ENCODE results near the gene ADCY1. TPM values are rescaled to one million over a fixed set of nuclear protein-coding genes. Genes with fewer than 3 reads are reported as not detected.
"Not testable (repeated sequence)": the region's sequence is repeated elsewhere in the genome, so short reads cannot be mapped to it uniquely, and the experiment has no call there.

Gene ADCY1
- total RNA-seq, 1 experiment from 2014 or later = not detected

DNA sequence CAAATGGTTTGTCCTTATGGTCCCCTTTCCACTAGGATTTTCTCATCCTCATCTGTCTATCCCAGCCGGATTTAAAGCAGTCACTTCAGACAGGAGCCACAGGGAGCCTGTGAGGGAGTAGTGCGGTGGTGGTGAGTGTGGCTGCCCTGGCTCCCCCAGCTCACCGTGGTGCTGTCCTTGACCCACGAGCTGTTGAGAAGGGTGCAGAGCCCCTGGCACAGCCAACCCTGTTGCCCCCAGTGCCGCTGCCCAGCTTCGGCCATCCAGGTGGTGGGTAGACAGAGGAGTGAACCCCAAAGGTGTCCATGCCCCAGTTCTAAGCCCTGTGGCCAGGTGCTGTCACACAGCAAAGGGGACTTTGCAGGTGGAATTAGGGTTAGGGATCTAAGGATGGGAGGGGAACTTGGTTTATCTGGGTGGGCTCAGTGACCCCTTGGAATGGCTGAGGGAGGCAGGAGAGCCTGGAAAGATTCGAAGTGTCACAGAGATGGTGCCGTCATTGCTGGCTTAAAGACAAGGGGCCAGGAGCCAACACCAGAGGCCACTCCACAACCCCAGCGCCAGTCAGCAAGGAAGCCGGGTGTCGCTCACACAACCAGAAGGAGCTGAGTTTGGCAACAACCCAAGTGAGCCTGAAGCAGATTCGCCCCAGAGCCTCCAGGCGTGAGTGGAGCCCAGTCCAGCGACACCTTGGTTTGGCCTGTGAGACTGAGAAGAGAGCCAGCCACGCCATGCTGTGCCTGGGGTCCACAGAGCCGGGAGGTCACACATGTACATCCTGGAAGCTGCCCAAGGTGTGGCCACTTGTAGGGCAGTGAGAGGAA lies 142.4 kb downstream of the ADCY1 start:
- H3K27ac ChIP-seq (ENCODE audit: low read length) = no peak overlapping the region
- no peaks in the 10 kb centered on the region for H3K27me3 ChIP-seq (ENCODE audit: low read length)
- no peak overlapping the region for H3K9ac ChIP-seq (ENCODE audit: low read length)
- H2AFZ ChIP-seq (ENCODE audit: low read length) = no peak overlapping the region
- no peaks in the 10 kb centered on the region for H3K79me2 ChIP-seq (ENCODE audit: low read length)
- H3K4me2 ChIP-seq (ENCODE audit: low read depth, low read length, poor library complexity, severe bottlenecking) = no peak overlapping the region
- no peaks in the 10 kb centered on the region for H3K36me3 ChIP-seq (ENCODE audit: insufficient read depth, low read length)
- no peak overlapping the region for H3K4me3 ChIP-seq (ENCODE audit: low read length)
- no peaks in the 10 kb centered on the region for H3K9me2 ChIP-seq (replicated peaks; ENCODE audit: insufficient read depth, low read length)
- no peaks in the 10 kb centered on the region for H3K4me1 ChIP-seq (ENCODE audit: low read length)
- H3K9me3 ChIP-seq (ENCODE audit: low read length) = no peaks in the 10 kb centered on the region
- H4K20me1 ChIP-seq (ENCODE audit: insufficient read depth, low read depth, low read length) = no peaks in the 10 kb centered on the region
- DNase-seq = no peak

GRCh38 chr7:45717537-45718235 lies 143.5 kb downstream of the ADCY1 start:
- H3K9ac ChIP-seq (ENCODE audit: low read length) = no peak overlapping the region
- no peaks in the 10 kb centered on the region for H3K27me3 ChIP-seq (ENCODE audit: low read length)
- H2AFZ ChIP-seq (ENCODE audit: low read length) = no peak overlapping the region
- H3K9me2 ChIP-seq (replicated peaks; ENCODE audit: insufficient read depth, low read length) = no peaks in the 10 kb centered on the region
- no peak overlapping the region for H3K4me3 ChIP-seq (ENCODE audit: low read length)
- H3K9me3 ChIP-seq (ENCODE audit: low read length) = no peaks in the 10 kb centered on the region
- H4K20me1 ChIP-seq (ENCODE audit: insufficient read depth, low read depth, low read length) = no peaks in the 10 kb centered on the region
- H3K79me2 ChIP-seq (ENCODE audit: low read length) = no peaks in the 10 kb centered on the region
- no peaks in the 10 kb centered on the region for H3K36me3 ChIP-seq (ENCODE audit: insufficient read depth, low read length)
- no peaks in the 10 kb centered on the region for H3K4me1 ChIP-seq (ENCODE audit: low read length)
- no peak overlapping the region for H3K27ac ChIP-seq (ENCODE audit: low read length)
- no peak for DNase-seq
- no peak overlapping the region for H3K4me2 ChIP-seq (ENCODE audit: low read depth, low read length, poor library complexity, severe bottlenecking)

DNA sequence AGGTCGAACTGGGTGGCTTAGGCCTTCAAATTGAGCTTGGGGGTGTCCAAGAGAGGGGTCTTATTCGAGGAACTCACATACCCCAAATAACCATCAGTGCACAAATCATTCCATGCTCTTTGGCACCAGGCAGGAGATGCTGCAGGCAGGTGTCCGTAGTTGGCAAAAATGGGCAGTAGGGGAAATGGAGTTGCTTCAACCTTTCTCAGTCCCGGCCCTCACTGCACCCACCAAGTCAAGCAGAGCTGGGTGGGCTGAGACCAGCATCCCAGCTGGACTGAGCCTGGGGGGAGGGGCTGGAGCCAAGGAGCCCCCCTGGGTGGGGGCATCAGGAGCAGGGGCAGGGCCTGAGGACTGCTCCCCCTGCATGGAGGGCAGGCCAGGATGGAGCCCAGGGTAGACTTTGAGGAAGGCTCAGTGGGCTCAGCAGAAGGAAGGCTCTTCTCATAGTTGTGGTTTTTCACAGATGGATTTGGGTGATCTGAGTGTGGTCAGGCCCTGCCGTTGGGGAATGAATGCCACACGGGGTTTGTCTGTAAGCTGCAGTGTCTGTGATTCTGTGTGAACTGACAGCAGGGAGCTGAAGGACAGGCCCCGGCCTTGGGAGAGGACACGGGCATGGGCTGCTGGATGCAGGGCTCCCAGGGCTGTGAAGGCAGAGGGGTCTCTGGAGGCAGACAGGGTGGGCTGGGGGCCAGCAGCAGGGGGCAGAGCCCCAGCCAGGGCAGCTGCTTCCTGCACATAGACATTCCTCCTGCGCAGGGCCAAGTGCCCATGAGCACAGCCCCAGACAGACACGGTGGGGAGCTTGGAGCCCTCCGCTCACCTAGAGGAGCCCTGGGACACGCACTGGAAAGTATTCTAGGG lies 144.5 kb downstream of the ADCY1 start:
- no peaks in the 10 kb centered on the region for H3K27me3 ChIP-seq (ENCODE audit: low read length)

GRCh38 chr7:45720989-45721388 lies 146.8 kb downstream of the ADCY1 start:
- Histone ChIP-seq H3K9me3 (ENCODE audit: low read length) (no peaks in the 10 kb centered on the region), H3K9me2 (replicated peaks; ENCODE audit: insufficient read depth, low read length) (no peaks in the 10 kb centered on the region), H3K36me3 (ENCODE audit: insufficient read depth, low read length) (peaks cover 7% of the 10 kb centered on the region), H3K79me2 (ENCODE audit: low read length) (no peaks in the 10 kb centered on the region), H4K20me1 (ENCODE audit: insufficient read depth, low read depth, low read length) (no peaks in the 10 kb centered on the region), H3K9ac (ENCODE audit: low read length) (no peak overlapping the region), H3K4me1 (ENCODE audit: low read length) (no peaks in the 10 kb centered on the region), H3K27me3 (ENCODE audit: low read length) (no peaks in the 10 kb centered on the region), H3K4me2 (ENCODE audit: low read depth, low read length, poor library complexity, severe bottlenecking) (no peak overlapping the region), H3K4me3 (ENCODE audit: low read length) (no peak overlapping the region), H2AFZ (ENCODE audit: low read length) (no peak overlapping the region), H3K27ac (ENCODE audit: low read length) (no peak overlapping the region)
- no peak for DNase-seq

More for the DNA sequence above, 144.5 kb downstream of the ADCY1 start:
- Histone ChIP-seq H3K9me2 (replicated peaks; ENCODE audit: insufficient read depth, low read length) (no peaks in the 10 kb centered on the region), H3K9ac (ENCODE audit: low read length) (no peak overlapping the region), H4K20me1 (ENCODE audit: insufficient read depth, low read depth, low read length) (no peaks in the 10 kb centered on the region), H3K4me1 (ENCODE audit: low read length) (no peaks in the 10 kb centered on the region), H3K36me3 (ENCODE audit: insufficient read depth, low read length) (peaks cover under 1% of the 10 kb centered on the region; the same call in 1 of the 2 replicates), H3K4me2 (ENCODE audit: low read depth, low read length, poor library complexity, severe bottlenecking) (no peak overlapping the region), H3K27ac (ENCODE audit: low read length) (no peak overlapping the region), H3K79me2 (ENCODE audit: low read length) (no peaks in the 10 kb centered on the region), H3K9me3 (ENCODE audit: low read length) (no peaks in the 10 kb centered on the region), H3K4me3 (ENCODE audit: low read length) (no peak overlapping the region), H2AFZ (ENCODE audit: low read length) (no peak overlapping the region)
- DNase-seq = no peak

DNA sequence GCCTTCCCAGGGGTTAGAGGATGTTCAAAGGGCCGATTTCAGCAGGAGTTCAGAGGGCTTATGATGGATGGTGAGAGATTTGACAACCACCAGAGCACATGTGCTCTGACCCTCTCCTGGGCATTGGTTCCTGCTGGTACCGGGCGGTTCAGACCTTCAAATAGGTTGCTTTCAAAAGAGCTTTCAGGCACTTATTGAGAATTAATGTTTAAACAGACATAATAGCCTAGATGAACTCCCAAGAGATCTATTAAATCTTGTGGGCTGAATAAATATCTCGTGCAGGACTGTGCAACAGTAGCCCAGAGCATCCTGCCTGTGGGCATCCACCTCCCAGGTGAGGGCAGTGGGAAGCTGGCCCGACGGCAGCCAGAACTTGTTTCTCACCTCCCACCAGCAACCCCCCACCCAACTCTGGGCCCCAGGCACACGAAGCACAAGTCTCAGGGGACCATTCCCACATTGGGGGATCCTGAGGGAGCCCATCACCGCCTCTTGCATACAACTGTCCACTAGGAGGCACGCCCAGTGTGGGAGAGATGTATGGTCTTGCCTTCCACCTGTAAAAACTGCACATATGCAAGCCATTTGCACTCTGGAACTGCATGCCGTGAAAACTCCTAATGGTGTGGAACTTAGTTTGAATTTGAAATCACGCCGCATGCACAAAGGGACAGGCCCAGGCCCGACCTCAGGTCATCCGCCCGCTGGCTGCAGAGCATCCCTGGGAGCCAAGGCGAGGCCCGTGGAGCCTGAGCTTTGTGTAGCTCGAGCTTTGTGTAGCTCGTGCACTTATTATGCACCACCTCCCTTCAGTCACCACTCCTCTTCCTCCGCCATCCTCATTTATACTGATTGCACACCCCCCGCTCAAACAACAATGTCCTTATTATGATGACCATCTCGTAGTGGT lies 147.8 kb downstream of the ADCY1 start:
- H3K4me1 ChIP-seq (ENCODE audit: low read length) = no peaks in the 10 kb centered on the region
- no peaks in the 10 kb centered on the region for H3K9me3 ChIP-seq (ENCODE audit: low read length)
- no peak overlapping the region for H2AFZ ChIP-seq (ENCODE audit: low read length)
- no peaks in the 10 kb centered on the region for H3K79me2 ChIP-seq (ENCODE audit: low read length)
- no peak overlapping the region for H3K4me2 ChIP-seq (ENCODE audit: low read depth, low read length, poor library complexity, severe bottlenecking)
- no peaks in the 10 kb centered on the region for H4K20me1 ChIP-seq (ENCODE audit: insufficient read depth, low read depth, low read length)
- no peaks in the 10 kb centered on the region for H3K9me2 ChIP-seq (replicated peaks; ENCODE audit: insufficient read depth, low read length)
- H3K27me3 ChIP-seq (ENCODE audit: low read length) = no peaks in the 10 kb centered on the region
- H3K4me3 ChIP-seq (ENCODE audit: low read length) = no peak overlapping the region
- peaks cover 8% of the 10 kb centered on the region for H3K36me3 ChIP-seq (ENCODE audit: insufficient read depth, low read length)
- H3K9ac ChIP-seq (ENCODE audit: low read length) = no peak overlapping the region
- no peak for DNase-seq
- H3K27ac ChIP-seq (ENCODE audit: low read length) = no peak overlapping the region

- H3K79me2 ChIP-seq (ENCODE audit: low read length); H3K9me3 ChIP-seq (ENCODE audit: low read length); H3K27ac ChIP-seq (ENCODE audit: low read length); H3K4me2 ChIP-seq (ENCODE audit: low read depth, low read length, poor library complexity, severe bottlenecking); DNase-seq; H3K27me3 ChIP-seq (ENCODE audit: low read length); H3K4me1 ChIP-seq (ENCODE audit: low read length); H3K4me3 ChIP-seq (ENCODE audit: low read length); H2AFZ ChIP-seq (ENCODE audit: low read length); H4K20me1 ChIP-seq (ENCODE audit: insufficient read depth, low read depth, low read length); H3K9me2 ChIP-seq (replicated peaks; ENCODE audit: insufficient read depth, low read length); H3K9ac ChIP-seq (ENCODE audit: low read length): not testable (repeated sequence)
- peaks cover 20% of the 10 kb centered on the region for H3K36me3 ChIP-seq (ENCODE audit: insufficient read depth, low read length)
Observed at GRCh38 chr7:45725231-45725630, 151.1 kb downstream of the ADCY1 start.

- H3K4me1 ChIP-seq (ENCODE audit: low read length) = no peaks in the 10 kb centered on the region
- H2AFZ ChIP-seq (ENCODE audit: low read length) = no peak overlapping the region
- no peaks in the 10 kb centered on the region for H3K79me2 ChIP-seq (ENCODE audit: low read length)
- H3K27ac ChIP-seq (ENCODE audit: low read length) = no peak overlapping the region
- no peak overlapping the region for H3K9ac ChIP-seq (ENCODE audit: low read length)
- no peak for DNase-seq
- H3K9me3 ChIP-seq (ENCODE audit: low read length) = no peaks in the 10 kb centered on the region
- no peaks in the 10 kb centered on the region for H4K20me1 ChIP-seq (ENCODE audit: insufficient read depth, low read depth, low read length)
- no peak overlapping the region for H3K4me2 ChIP-seq (ENCODE audit: low read depth, low read length, poor library complexity, severe bottlenecking)
- H3K36me3 ChIP-seq (ENCODE audit: insufficient read depth, low read length) = peaks cover 20% of the 10 kb centered on the region
- H3K4me3 ChIP-seq (ENCODE audit: low read length) = no peak overlapping the region
- H3K9me2 ChIP-seq (replicated peaks; ENCODE audit: insufficient read depth, low read length) = no peaks in the 10 kb centered on the region
- H3K27me3 ChIP-seq (ENCODE audit: low read length) = no peaks in the 10 kb centered on the region
Observed at GRCh38 chr7:45726883-45727282, 152.7 kb downstream of the ADCY1 start.

Data from Karpas-422 (cell line).